Ramos (cell line): ENCODE measurements around the gene SMIM35.

Experiments
- in situ Hi-C: fragments of 300-500 bp; cut with MboI; formaldehyde crosslinking; loops from one replicate; pipeline ENCODE4 v1.14.3; 2022; ENCODE audit warnings: low sequenced_read_pairs; ENCODE audit not compliant: unreplicated experiment

The SMIM35 gene

GRCh38 chr11:118046051-118046963 is 40.5 kb downstream of the SMIM35 start:
- in situ Hi-C loops: loop anchor here (5.0 kb wide), 1 partner anchor 99 kb away; no protein-coding TSS in a partner anchor

- in situ Hi-C loops: loop anchor here (5.0 kb wide), 1 partner anchor 98 kb away; no protein-coding TSS in a partner anchor
Measured at GRCh38 chr11:118045191-118045590, 41.6 kb downstream of the SMIM35 start.

DNA sequence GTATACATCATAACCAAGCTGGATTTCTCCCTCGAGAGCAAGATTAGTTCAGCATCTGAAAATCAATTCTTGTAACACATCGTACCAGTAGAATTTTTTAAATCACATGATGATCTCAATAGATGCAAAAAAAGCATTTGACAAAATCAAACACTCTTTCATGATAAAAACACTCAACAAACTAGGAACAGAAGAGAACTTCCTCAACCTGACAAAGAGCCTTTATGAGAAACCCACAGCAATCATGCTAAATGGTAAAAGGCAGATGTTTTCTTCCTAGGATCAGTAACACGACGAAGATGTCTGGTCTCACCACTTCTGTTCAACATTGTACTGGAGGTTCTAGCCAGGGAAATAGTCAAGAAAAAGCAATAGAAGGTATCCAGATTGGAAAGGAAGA is 44.0 kb downstream of the SMIM35 start:
- in situ Hi-C loops: no loop called here

- in situ Hi-C loops: no loop called here
Measured at GRCh38 chr11:118042141-118042540, 44.6 kb downstream of the SMIM35 start.

DNA sequence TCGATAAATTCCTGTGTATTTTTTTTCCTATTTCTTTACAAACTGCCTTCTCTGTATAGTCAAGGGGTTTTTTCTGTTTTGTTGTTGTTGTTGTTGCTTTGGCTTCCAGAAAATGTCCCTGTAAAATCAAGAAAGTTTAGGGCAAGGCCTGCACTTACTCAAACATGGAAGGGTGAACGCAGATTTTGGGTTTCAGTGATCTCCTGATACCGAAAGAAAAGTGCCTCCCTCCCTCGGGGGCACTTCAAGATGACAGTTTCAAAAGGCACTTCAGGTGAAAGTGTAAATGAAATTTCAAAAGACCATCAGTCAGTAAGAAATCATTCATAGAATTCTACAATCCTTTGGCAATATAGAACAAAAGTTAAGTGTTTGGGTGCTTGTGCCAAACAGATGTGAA is 53.3 kb downstream of the SMIM35 start:
- in situ Hi-C loops: no loop called here

DNA sequence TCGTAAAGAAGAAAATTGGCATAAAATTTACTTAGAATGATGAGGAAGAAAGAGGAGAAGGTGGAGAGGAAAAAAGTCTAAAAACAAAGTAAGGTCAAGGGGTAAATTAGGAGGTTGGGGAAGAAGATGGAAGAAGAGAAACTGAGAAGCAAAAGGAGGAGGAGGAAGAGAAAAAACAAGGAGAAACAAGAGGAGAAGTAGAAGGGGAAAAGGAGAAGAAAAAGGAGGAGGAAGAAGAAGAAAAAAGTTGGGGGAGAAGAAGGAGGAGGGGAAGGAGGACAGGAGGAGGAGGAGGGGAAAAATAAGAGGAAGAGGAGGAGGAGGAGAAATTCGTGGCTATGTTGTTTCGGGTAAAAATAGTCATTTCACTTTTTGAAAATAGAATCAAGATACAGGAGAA is 58.1 kb downstream of the SMIM35 start:
- in situ Hi-C loops: no loop called here

DNA sequence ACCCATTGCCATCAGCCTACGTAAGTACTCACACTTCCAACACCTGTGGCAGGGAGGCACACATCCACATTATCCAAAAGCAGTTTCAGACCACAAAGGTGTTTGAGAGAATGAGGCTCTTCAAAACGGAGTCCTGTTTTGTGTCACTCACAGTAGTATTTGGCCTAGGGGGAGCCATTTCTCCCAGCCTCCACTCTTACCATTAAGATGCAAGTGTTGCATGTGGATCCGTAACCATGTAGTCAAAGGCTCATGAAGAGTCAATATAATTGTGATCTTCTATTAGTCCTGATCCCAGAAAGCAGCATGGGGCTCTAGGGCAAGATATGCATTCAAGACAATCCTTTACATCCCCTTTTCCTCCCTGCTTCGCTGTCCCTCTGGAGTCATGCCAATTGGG is 59.1 kb downstream of the SMIM35 start:
- in situ Hi-C loops: no loop called here

DNA sequence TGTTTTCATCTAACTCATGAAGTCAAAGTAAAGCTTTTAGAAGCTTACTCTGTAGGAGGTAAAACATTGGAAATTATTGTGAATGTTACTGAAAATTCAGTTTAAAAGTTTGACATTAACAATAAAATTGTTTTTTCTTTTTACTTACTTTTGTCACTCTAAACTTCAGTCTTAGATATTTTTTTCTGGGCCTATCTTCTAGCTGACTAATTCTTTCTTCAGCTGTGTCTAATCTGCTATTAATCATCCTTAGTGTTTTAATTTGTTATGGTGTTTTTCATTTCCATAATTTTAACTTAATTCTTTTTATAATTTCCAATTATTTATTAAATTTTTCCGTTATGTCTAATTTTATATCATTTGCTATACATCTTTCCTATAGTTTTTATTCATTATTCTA is 65.6 kb downstream of the SMIM35 start:
- in situ Hi-C loops: no loop called here

DNA sequence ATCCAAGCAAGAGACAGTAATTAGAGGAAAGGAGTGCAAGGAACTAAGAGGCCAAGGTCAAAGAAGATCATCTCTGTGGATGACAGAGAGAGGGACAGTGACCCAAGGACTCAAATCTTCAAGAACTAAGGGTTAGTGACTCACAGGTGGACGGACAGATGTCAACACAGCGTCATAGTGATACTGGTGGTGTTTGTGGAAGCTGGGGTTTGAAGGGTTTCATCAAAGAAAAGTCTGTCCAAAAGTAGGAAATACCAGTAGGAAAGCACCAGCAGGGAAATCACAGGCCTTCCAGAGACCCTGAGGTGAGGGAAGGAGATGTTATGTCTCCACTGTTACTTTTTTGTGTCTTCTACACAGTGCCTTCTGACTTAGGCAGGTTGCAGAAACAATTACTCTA is 68.4 kb downstream of the SMIM35 start:
- in situ Hi-C loops: no loop called here

- in situ Hi-C loops: no loop called here
Measured at GRCh38 chr11:118017631-118018315, 69.0 kb downstream of the SMIM35 start.

- in situ Hi-C loops: no loop called here
Measured at GRCh38 chr11:118017111-118017510, 69.7 kb downstream of the SMIM35 start.

- in situ Hi-C loops: no loop called here
Measured at GRCh38 chr11:118016104-118016503, 70.7 kb downstream of the SMIM35 start.

DNA sequence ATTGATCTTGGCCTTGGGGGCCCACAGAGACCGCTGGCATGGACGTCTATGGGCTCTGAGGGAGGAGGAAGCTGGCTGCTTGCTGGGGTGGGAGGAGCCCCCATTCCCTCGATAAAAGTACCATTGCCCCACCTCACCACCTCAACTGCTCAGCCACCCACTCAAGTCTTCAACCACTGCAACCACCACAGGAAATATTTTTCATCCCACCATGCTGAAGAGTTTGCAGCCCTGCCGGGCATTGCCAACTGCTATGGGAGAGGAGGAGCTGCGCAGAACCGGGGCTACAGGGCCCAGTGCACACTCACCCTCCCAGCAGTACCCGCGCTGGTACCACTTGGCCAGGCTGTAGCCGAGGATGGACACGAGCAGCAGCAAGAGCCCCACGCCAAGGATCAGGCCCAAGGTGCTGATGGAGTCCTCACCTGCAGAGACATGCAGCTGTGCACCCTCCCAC is 71.3 kb downstream of the SMIM35 start:
- in situ Hi-C loops: no loop called here

DNA sequence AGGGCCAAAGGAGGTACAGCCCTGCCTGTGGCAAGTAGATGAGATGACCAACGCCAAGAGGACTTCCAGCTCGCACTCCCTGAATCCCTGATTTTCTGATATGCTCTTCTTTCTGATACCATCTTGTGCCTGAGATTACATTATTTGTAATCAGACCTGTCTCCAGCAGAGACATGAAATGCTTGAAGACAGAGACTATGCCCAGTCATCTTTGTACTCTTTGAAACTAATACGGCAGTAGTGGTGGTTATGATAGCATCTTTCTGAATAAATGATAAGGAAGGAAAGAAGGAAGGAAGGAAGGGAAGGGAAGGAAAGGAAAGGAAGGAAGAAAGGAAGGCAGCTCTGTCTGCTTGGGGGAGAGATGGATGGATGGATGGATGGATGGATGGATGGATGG is 72.7 kb downstream of the SMIM35 start:
- in situ Hi-C loops: no loop called here

GRCh38 chr11:118012083-118012669 is 74.6 kb downstream of the SMIM35 start:
- in situ Hi-C loops: no loop called here

DNA sequence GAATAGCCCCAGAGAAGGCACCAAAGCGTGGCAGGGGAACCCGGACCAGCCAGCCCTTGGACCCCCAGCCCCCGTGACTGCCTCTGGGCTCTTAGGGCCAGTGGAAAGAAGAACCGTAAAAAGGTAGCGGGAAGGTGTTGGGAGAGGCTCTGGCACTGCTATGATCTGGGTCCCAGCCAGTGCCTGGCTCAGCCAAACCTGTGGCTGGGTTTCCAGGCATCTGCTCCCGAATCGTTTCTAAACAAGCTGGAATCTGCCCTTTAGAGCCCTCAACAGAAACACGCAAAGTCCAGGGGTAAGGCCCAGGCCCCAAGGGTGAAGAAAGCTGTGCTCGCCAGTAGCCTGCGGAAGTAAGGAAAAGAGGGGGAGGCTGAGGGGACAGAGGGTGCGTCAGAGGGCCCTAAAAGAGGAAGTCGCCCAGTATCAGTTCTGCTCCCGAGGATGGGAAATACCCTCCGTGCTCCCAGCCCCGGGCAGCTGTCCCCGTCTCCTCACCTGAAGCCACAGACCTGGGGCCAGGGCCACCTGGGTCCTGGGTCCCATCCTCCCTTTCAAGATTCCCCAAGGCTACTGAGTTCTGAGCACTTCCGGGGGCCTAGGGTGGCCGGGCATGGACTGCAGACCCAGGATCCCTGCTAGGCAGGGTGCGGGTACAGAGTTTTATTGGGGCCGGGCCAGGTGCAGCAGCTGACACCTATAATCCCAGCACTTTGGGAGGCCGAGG is 75.9 kb downstream of the SMIM35 start:
- in situ Hi-C loops: no loop called here

DNA sequence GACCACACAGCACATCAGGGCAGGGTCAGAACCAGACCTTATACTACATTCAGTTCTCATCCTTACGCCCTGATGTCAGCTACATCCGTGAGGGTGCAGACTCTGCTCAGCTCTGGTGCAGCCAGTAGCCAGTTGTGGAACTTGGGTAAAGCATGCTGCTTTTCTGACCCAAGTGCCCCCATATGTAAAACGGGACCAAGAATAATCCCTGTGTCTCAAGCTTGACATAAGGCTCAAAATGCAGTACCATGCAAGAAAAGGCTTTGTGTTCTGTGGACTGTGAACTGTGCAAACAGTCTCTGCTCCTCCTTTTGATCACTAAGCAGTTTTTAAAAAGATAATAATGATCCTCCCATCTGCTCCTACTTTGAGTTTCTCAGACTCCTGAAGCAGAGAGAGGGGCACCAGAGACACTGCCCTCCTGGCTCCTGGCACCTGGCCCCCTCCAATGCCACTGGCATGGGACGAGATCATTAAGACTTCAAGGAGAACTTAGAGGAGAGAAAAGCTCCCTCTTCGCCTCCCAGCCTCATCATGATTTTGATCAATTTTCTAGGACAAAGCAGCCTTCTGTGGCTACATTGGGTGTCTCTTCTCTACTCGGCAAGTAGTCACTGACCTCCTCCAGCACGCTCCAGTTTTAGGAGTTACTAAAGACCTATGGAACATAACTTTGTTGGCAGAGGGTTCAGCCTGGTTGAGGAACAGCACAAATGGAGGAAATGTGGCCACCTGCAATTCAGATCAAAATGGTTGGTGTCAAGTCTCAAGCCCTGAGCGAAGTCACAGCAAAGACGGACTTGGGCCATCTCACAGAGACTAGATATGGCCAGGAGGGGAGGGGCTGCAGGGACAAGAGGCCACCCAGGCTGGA is 76.7 kb downstream of the SMIM35 start:
- in situ Hi-C loops: no loop called here

DNA sequence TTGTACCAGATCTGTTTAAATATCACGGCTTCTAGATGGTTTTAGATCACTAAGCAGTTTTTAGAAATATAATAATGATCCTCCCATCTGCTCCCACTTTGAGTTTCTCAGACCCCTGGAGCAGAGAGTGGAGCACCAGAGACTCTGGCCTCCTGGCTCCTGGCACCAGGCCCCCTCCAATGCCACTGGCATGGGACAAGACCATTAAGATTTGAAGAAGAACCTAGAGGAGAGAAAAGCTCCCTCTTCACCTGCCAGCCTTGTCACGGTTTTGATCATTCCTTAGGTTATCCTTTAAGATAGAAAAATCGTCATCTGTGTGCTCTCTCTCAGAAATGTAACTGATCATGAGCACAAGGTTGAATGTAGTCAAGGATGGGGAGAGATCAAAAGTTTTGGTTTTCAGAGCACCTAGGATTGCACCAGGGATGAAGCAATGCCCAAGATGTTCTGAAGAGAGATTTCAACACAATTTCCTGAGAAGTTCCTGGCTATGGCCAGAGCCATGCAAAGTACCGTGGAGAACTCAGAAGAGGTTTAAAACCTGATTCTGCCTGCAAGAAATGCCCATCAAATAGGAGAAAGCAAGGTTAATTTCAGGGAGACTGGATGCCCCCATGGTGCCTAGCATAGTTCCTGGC is 78.4 kb downstream of the SMIM35 start:
- in situ Hi-C loops: no loop called here
